GM12878 (cell line): Measurements from ENCODE around the gene TIPARP. TPM values are rescaled to one million over a fixed set of nuclear protein-coding genes. Genes with fewer than 3 reads are reported as not detected.
A peak's percentile ranks its signal among the peaks of the same experiment; 100 is the strongest.

Experiments used
- BACH1 ChIP-seq: fragments of 450-650 bp; IDR thresholded peaks from 2 replicates; pipeline ENCODE4 v1.6.1; 2017; ENCODE audit warnings: mild to moderate bottlenecking, borderline replicate concordance
- CEBPB ChIP-seq, 2 experiments: fragments of 150-350 bp in 1 of 2; IDR thresholded peaks; 2 replicates each; pipeline ENCODE4 v1.6.1; 2012 to 2014; ENCODE audit warnings: low read depth in 2 of 2, low read length in 2 of 2, borderline replicate concordance in 1 of 2, inconsistent platforms in 1 of 2
- CREB1 ChIP-seq: IDR thresholded peaks from 2 replicates; pipeline ENCODE4 v1.6.1; 2012; ENCODE audit warnings: low read depth, mild to moderate bottlenecking, inconsistent platforms
- FOXM1 ChIP-seq: IDR thresholded peaks from 2 replicates; pipeline ENCODE4 v1.6.1; 2012; ENCODE audit warnings: low read depth, mild to moderate bottlenecking, inconsistent platforms, low read length, moderate library complexity
- IRF3 ChIP-seq: fragments of 450-650 bp; IDR thresholded peaks from 2 replicates; pipeline ENCODE4 v1.6.1; 2014; ENCODE audit warnings: mild to moderate bottlenecking
- POLR2A ChIP-seq: IDR thresholded peaks from 2 replicates; pipeline ENCODE4 v1.6.1; 2011; ENCODE audit warnings: low read depth, mild to moderate bottlenecking, low read length
- RAD21 ChIP-seq: IDR thresholded peaks from 2 replicates; pipeline ENCODE4 v1.6.1; 2011; ENCODE audit warnings: mild to moderate bottlenecking, low read depth, low read length, moderate library complexity; ENCODE audit not compliant: insufficient read depth
- RELA ChIP-seq: fragments of 450-650 bp; IDR thresholded peaks from 2 replicates; pipeline ENCODE4 v1.8.0; 2014; ENCODE audit warnings: borderline replicate concordance; ENCODE audit not compliant: partially characterized antibody
- SP1 ChIP-seq: IDR thresholded peaks from one replicate; pipeline ENCODE4 v1.6.1; 2011; ENCODE audit warnings: low read depth, low read length
- SRF ChIP-seq, 2 experiments: IDR thresholded peaks; 2 replicates each; pipeline ENCODE4 v1.6.1; 2011; ENCODE audit warnings: low read depth in 2 of 2, low read length in 2 of 2, mild to moderate bottlenecking in 1 of 2, moderate library complexity in 1 of 2
- YY1 ChIP-seq: IDR thresholded peaks from 2 replicates; pipeline ENCODE4 v1.6.1; 2011; ENCODE audit warnings: low read depth, mild to moderate bottlenecking, low read length
- ZNF24 ChIP-seq: fragments of 450-650 bp; IDR thresholded peaks from 2 replicates; pipeline ENCODE4 v1.6.1; 2017; ENCODE audit warnings: antibody characterized with exemption, mild to moderate bottlenecking
- polyA plus RNA-seq, 11 experiments: library from polyadenylated mRNA; depleted of rRNA in 4 of 11; unstranded in 6 of 11; stranded (reverse) in 5 of 11; fragments of >200 nt; fragmentation: Nextera tagmentation in 4 of 11; fragmentation: Illumina TruSeq in 1 of 11; extraction: Ambion mirVana in 4 of 11; extraction: Trizol in 1 of 11; gene quantifications; 1 replicate in 1 of 11; 2 replicates in 10 of 11; pipeline versions ENCODE4 v1.2.1 to v1.2.3, GENCODE V29; 2011 to 2016; ENCODE audit warnings: inconsistent platforms in 2 of 11, missing spikeins in 2 of 11, low read depth in 1 of 11
- total RNA-seq, 4 experiments: library from RNA; depleted of rRNA in 3 of 4; stranded (reverse); fragments of >200 nt in 3 of 4; fragmentation: Illumina TruSeq in 1 of 4; extraction: Trizol in 1 of 4; gene quantifications; 2 replicates each; pipeline versions ENCODE4 v1.2.1 to v1.2.3, GENCODE V29; 2013 to 2021
- TF ChIP-seq, protein P1 (sequence below): IDR thresholded peaks from 2 replicates; pipeline ENCODE4 v1.6.1; 2011; ENCODE audit warnings: borderline replicate concordance, low read depth, mild to moderate bottlenecking, moderate library complexity, mixed read lengths, low read length; ENCODE audit not compliant: insufficient read depth; ENCODE audit errors: extremely low read length
- TF ChIP-seq, protein P2 (sequence below): IDR thresholded peaks from 2 replicates; pipeline ENCODE4 v1.6.1; 2011; ENCODE audit warnings: low read depth, low read length, improper control_type of control experiment, borderline replicate concordance

Gene TIPARP
- total and polyA plus RNA-seq, 10 of the 15 experiments (the other 5 are each of a cell fraction or from before 2014, with no cell fraction given) = 3.2 to 21.5 (median 12.0) TPM

DNA sequence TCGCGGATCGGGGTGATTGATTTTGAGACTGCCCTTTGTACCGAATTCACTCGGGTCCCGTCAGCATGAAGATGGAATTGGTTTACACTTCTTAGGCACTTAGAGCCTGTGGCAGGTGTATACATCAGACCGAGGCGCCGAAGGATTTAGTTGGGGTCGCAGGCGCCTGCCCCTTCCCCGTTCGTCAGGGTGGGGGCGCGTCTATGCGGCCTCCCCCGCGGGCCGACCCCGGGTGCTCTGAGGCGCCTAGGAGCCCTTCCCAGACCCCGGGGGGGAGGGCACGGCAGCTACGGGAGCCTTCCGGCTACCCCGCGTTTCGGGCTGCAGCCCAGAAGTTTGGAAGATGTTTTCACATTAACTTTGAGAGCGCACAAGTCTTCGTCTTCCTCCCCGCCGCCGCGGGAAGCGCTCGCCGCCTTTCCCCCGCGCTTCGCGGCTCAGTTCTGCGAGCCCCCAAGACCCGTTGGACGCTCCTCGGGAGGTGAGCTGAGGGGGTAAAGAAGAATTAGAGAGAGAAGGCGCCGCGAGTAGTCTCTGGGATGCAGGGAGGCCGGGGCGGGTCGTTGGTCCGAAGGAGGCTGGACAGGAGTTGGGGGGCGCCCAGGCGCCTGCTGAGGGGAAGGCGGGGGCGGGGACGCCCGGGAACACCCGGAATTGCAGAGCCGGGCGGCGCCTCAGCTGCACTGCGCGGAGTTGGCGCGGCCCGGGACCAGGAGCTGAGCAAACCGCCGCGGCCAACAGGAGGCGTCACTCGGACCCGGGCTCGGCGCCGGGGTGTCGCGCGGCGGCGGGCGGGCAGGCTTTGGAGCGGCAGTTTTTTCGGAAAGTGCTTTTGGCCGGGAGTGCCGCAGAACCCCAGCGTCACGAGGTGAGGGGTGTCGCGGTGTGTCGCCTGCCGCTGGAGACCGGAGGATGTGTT, 780 bp downstream of the TIPARP start (continued):
- TF ChIP-seq SRF (IDR thresholded peaks at IDR 0.05; ENCODE audit: low read depth in 2 of 2, low read length in 2 of 2) = no peak
- TF ChIP-seq RELA = no peak
- TF ChIP-seq POLR2A = no peak; the same call in 1 of the 2 replicates
- TF ChIP-seq BACH1 = peak; percentile 42; the same call in 1 of the 2 replicates
- TF ChIP-seq, protein P1, sequence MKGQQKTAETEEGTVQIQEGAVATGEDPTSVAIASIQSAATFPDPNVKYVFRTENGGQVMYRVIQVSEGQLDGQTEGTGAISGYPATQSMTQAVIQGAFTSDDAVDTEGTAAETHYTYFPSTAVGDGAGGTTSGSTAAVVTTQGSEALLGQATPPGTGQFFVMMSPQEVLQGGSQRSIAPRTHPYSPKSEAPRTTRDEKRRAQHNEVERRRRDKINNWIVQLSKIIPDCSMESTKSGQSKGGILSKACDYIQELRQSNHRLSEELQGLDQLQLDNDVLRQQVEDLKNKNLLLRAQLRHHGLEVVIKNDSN = no peak
- TF ChIP-seq RAD21 = peak; percentile 26; the same call in 1 of the 2 replicates
- no peak for TF ChIP-seq FOXM1
- TF ChIP-seq IRF3 = no peak
- TF ChIP-seq ZNF24 = 0 out of 2 replicates have a peak, but pooled peaks have one; percentile 21
- TF ChIP-seq CEBPB (IDR thresholded peaks at IDR 0.05; ENCODE audit: borderline replicate concordance in 1 of 2, low read depth in 2 of 2, low read length in 2 of 2) = no peak
- TF ChIP-seq SP1 = no peak
- no peak for TF ChIP-seq CREB1
- TF ChIP-seq, protein P2, sequence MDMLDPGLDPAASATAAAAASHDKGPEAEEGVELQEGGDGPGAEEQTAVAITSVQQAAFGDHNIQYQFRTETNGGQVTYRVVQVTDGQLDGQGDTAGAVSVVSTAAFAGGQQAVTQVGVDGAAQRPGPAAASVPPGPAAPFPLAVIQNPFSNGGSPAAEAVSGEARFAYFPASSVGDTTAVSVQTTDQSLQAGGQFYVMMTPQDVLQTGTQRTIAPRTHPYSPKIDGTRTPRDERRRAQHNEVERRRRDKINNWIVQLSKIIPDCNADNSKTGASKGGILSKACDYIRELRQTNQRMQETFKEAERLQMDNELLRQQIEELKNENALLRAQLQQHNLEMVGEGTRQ = no peak
- 0 out of 2 replicates have a peak, but pooled peaks have one; percentile 22 for TF ChIP-seq YY1
- TF ChIP-seq, all 136 proteins: peak for 18
